HG02610 (cell line): ENCODE data around the gene EFCAB8.

Experiments used
- ATAC-seq: cut with Tn5 transposase; IDR thresholded peaks from one replicate; pipeline ENCODE4 v1.9.1; 2021; ENCODE audit warnings: mild to moderate bottlenecking, moderate library complexity; ENCODE audit not compliant: unreplicated experiment

Gene EFCAB8

GRCh38 chr20:32858701-32859372 is at the start of gene EFCAB8:
TSS of gene EFCAB8 (plus strand) at chr20:32858923. CDS start at chr20:32863793, 4,870 bp downstream.
- no peak for ATAC-seq

- ATAC-seq: no peak
These were observed 48.8 kb upstream of the EFCAB8 start for GRCh38 chr20:32809907-32810306.

GRCh38 chr20:32810941-32811340 is 47.8 kb upstream of the EFCAB8 start:
- ATAC-seq: no peak

- ATAC-seq: no peak
These were observed 46.8 kb upstream of the EFCAB8 start for GRCh38 chr20:32811886-32812285.

- ATAC-seq: peak; percentile 54
These were observed 38.6 kb upstream of the EFCAB8 start for GRCh38 chr20:32819992-32820697.

- no peak for ATAC-seq
These were observed 37.9 kb upstream of the EFCAB8 start for GRCh38 chr20:32820698-32821377.

GRCh38 chr20:32822225-32822624 is 36.5 kb upstream of the EFCAB8 start:
- no peak for ATAC-seq

GRCh38 chr20:32823078-32823477 is 35.6 kb upstream of the EFCAB8 start:
- no peak for ATAC-seq

GRCh38 chr20:32823737-32824588 is 34.8 kb upstream of the EFCAB8 start:
- ATAC-seq: no peak

GRCh38 chr20:32828029-32828680 is 30.6 kb upstream of the EFCAB8 start:
- ATAC-seq: no peak

- ATAC-seq: no peak
These were observed 29.3 kb upstream of the EFCAB8 start for GRCh38 chr20:32829311-32830005.

- ATAC-seq: no peak
These were observed 28.3 kb upstream of the EFCAB8 start for GRCh38 chr20:32830437-32830836.

- no peak for ATAC-seq
These were observed 26.7 kb upstream of the EFCAB8 start for GRCh38 chr20:32831982-32832381.

GRCh38 chr20:32832664-32833063 is 26.1 kb upstream of the EFCAB8 start:
- no peak for ATAC-seq

- ATAC-seq: no peak
These were observed 23.8 kb upstream of the EFCAB8 start for GRCh38 chr20:32834972-32835371.

GRCh38 chr20:32837157-32837556 is 21.6 kb upstream of the EFCAB8 start:
- ATAC-seq: no peak

- no peak for ATAC-seq
These were observed 19.3 kb upstream of the EFCAB8 start for GRCh38 chr20:32839227-32839981.

- ATAC-seq: no peak
These were observed 18.8 kb upstream of the EFCAB8 start for GRCh38 chr20:32839982-32840285.

GRCh38 chr20:32841174-32841573 is 17.5 kb upstream of the EFCAB8 start:
- no peak for ATAC-seq
